ENCODE data around the gene ADAMTS2.

DNA sequence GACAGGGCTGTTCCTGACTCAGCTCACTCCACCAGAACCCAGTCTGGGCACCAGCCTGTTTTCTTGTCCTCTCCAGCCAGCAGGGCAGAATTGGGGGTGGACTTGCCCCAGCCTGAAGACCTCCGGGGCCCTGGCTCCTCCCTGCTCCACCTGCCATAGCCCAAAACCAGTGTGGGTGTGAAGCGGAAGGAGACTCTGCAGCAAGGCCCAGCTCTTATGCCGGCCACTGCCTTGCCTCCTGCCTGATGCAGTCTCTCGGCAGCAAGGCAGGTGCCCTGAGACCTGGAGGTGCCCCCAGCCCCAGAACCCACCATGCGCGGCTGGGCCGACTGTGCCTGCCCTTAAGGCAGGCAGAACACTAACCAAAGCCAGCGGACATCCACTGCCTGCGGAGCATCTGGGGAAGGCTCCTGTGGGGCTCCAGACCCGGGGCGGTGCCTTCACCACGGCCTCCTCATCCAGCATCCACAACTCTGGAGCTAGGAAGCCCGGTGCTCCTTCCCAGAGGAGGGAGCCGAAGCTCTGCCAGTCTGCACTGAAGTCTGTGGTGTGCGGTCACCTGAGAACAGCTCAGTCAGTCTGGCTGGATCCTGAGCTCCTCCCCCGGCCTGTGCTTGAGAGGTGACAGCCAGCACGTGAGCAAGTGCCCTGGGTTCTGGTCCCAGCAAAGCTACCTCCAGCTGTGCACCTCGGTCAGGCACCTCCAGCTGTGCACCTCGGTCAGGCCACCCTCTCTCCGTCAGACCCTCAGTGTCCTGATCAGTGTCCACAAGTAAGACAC is 116.7 kb downstream of the ADAMTS2 start:
- TF ChIP-seq POLR2A (IDR thresholded peaks at IDR 0.05) = no peak
- TF ChIP-seq CTCF (IDR thresholded peaks at IDR 0.05 in 8 of 11, conservative IDR thresholded peaks at IDR 0.05 in 3 of 11) = no peak
- no peak for TF ChIP-seq POLR2AphosphoS5 (IDR thresholded peaks at IDR 0.05)
